ENCODE results near the gene ENTPD2.

ENTPD2 gene

DNA sequence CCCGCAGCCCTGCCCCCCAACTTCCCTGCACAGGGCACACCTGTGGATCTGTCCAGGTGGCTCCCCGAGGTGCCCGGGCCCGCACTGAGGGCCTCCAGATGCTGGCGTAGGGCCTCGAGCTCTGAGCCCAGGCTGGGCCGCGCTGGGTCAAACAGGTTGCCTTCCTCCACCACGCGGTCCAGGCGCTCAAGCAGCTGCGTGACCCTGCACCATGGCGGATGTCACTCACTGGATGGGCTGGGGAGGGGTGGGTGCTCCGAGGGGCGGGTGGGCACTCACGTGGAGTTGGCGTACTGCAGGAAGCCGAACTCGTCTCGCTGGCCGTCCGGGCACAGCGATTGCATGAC, 31.2 kb downstream of the ENTPD2 start (continued):
- TF ChIP-seq, protein P1, sequence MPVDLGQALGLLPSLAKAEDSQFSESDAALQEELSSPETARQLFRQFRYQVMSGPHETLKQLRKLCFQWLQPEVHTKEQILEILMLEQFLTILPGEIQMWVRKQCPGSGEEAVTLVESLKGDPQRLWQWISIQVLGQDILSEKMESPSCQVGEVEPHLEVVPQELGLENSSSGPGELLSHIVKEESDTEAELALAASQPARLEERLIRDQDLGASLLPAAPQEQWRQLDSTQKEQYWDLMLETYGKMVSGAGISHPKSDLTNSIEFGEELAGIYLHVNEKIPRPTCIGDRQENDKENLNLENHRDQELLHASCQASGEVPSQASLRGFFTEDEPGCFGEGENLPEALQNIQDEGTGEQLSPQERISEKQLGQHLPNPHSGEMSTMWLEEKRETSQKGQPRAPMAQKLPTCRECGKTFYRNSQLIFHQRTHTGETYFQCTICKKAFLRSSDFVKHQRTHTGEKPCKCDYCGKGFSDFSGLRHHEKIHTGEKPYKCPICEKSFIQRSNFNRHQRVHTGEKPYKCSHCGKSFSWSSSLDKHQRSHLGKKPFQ (tag by site-specific recombination; IDR thresholded peaks at IDR 0.05) = no peak

DNA sequence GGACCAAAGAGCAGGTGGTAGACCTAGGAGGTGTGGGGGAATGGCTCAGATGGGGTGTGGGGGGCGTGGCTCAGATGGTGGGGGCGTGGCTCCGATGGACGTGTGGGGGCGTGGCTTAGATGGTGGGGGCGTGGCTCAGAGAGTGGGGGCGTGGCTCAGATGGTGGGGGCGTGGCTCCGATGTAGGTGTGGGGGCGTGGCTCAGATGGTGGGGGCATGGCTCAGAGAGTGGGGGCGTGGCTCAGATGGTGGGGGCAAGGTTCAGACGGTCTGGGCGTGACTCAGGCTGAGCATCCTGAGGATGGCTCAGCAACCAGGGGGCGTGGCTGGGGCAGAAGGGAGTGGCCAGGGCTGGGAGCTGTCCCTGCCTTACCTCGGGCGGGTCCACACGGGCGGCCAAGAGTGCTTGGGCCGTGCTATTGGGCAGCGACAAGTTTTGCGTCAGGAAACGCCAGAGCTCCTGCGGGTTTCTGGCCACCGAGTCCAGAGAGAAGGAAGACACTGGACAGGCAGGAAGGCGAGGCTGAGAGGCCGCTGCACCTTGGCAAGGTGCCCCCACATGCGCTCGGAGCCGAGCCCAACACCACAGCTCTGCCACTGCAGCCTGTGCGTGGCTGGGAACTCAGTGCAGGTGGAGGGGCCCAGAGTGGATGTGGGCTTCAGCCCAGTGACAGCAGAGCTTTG, 31.7 kb downstream of the ENTPD2 start:
- ChIA-PET POLR2A (interaction anchor here (0.5 to 2.5 kb wide), 7 partner anchors 9 to 219 kb away, joined by 3 to 9 read pairs (median 5); partner anchors contain the start of genes FUT7, PAXX and TUBB4B), CTCF (interaction anchor here (0.6 to 5.1 kb wide), 7 partner anchors 7 to 215 kb away, joined by 3 to 25 read pairs (median 4); no protein-coding TSS in a partner anchor)
- Histone ChIP-seq H3K4me3 (ENCODE audit: low read depth, low read length) (no peak overlapping the region), H3K36me3 (ENCODE audit: control insufficient read depth in 2 of 2, insufficient read depth in 1 of 2, low read length in 2 of 2) (peaks cover 0 to 23% of the 10 kb centered on the region in 2 experiments; a peak in 1 of 3 replicates), H3K9me3 (ENCODE audit: control insufficient read depth, insufficient read depth, low read depth, low read length) (no peaks in the 10 kb centered on the region), H3K4me1 (ENCODE audit: control insufficient read depth, insufficient read depth, low read length) (no peaks in the 10 kb centered on the region; the same call in 1 of the 2 replicates), H3K27ac (ENCODE audit: extremely low read depth, low read depth, low read length) (no peak overlapping the region)
- 0 out of 2 replicates have a peak, but pooled peaks have one; percentile 85 for TF ChIP-seq PRDM2 (tag by site-specific recombination; IDR thresholded peaks at IDR 0.05; ENCODE audit: borderline replicate concordance)
- TF ChIP-seq SP3 (tag by site-specific recombination; IDR thresholded peaks at IDR 0.05) = peak; percentile 62; the same call in 1 of the 2 replicates
- no peak for TF ChIP-seq ZNF837 (tag by site-specific recombination; IDR thresholded peaks at IDR 0.05)
- TF ChIP-seq ZFP69B (tag by site-specific recombination; IDR thresholded peaks at IDR 0.05) = peak; percentile 84
- peak; percentile 87 for TF ChIP-seq SCRT2 (tag by site-specific recombination; IDR thresholded peaks at IDR 0.05)
- TF ChIP-seq ZSCAN5A (tag by site-specific recombination; IDR thresholded peaks at IDR 0.05) = no peak
- no peak for TF ChIP-seq ZNF324 (tag by site-specific recombination; IDR thresholded peaks at IDR 0.05)
- no peak for TF ChIP-seq ZNF138 (tag by site-specific recombination; IDR thresholded peaks at IDR 0.05; ENCODE audit: borderline replicate concordance)
- TF ChIP-seq KLF8 (tag by site-specific recombination; IDR thresholded peaks at IDR 0.05) = peak; percentile 85
- no peak for TF ChIP-seq ZNF629 (tag by site-specific recombination; IDR thresholded peaks at IDR 0.05)
- peak; percentile 50 for TF ChIP-seq ZBTB8A (tag by site-specific recombination; IDR thresholded peaks at IDR 0.05)
- peak; percentile 67; the same call in 1 of the 2 replicates for TF ChIP-seq BCL11A (tag by site-specific recombination; IDR thresholded peaks at IDR 0.05; ENCODE audit: low read depth)
- peak; percentile 99 for TF ChIP-seq KLF9 (tag by site-specific recombination; IDR thresholded peaks at IDR 0.05; ENCODE audit: low read depth)
- peak; percentile 84 for TF ChIP-seq SP2 (tag by site-specific recombination; IDR thresholded peaks at IDR 0.05)
- no peak for TF ChIP-seq ZBTB1 (tag by site-specific recombination; IDR thresholded peaks at IDR 0.05)
- TF ChIP-seq ZNF600 (tag by site-specific recombination; IDR thresholded peaks at IDR 0.05) = peak; percentile 28; the same call in 1 of the 2 replicates
- 0 out of 2 replicates have a peak, but pooled peaks have one; percentile 43 for TF ChIP-seq KLF10 (tag by site-specific recombination; IDR thresholded peaks at IDR 0.05)
- no peak for TF ChIP-seq ZNF624 (tag by site-specific recombination; IDR thresholded peaks at IDR 0.05)
- TF ChIP-seq PATZ1 (tag by site-specific recombination; IDR thresholded peaks at IDR 0.05) = peak; percentile 84
- TF ChIP-seq, protein P2, sequence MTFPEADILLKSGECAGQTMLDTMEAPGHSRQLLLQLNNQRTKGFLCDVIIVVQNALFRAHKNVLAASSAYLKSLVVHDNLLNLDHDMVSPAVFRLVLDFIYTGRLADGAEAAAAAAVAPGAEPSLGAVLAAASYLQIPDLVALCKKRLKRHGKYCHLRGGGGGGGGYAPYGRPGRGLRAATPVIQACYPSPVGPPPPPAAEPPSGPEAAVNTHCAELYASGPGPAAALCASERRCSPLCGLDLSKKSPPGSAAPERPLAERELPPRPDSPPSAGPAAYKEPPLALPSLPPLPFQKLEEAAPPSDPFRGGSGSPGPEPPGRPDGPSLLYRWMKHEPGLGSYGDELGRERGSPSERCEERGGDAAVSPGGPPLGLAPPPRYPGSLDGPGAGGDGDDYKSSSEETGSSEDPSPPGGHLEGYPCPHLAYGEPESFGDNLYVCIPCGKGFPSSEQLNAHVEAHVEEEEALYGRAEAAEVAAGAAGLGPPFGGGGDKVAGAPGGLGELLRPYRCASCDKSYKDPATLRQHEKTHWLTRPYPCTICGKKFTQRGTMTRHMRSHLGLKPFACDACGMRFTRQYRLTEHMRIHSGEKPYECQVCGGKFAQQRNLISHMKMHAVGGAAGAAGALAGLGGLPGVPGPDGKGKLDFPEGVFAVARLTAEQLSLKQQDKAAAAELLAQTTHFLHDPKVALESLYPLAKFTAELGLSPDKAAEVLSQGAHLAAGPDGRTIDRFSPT (tag by site-specific recombination; IDR thresholded peaks at IDR 0.05) = peak; percentile 13; the same call in 1 of the 2 replicates
